Activated effector memory CD4-positive, alpha-beta T cell treated with Interleukin-2 at 50 U/mL for 16 hours (primary cell): ENCODE results near the gene ANTXR1.

Source experiments
- DNase-seq: peaks from one replicate; pipeline ENCODE4 v3.0.0-alpha.2; 2020

The ANTXR1 gene

DNA sequence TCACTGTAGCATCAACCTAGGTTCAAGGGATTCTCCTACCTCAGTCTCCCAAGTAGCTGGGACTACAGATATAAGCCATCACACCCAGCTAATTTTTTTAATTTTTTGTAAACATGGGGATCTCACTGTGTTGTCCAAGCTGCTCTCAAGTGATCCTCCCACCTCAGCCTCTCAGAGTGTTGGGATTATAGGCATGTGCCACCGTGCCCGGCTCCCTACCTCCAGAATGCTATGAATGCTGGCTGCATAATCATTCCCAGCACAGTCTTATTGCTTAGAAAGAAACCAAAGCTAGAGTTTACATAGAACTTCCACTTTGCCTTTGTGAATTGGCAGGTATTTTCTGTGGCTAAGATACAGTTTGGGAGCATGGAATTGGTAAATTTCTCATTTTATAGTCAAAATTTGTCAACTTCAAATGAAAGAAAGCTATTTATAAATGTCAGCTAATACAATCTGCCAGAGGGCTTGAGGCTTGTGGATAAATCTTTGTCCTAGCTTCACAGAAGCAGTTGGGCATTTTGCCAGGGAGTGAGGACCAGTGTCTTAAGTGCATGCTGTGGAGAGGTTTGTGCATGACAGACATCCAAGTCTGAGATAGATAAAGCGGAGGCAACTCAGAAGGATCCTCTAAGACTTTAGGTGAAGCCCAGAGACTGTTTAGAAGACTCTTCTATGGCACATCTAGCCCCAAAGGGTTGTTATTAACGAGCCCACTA, 175.4 kb downstream of the ANTXR1 start:
- DNase-seq: no peak

DNA sequence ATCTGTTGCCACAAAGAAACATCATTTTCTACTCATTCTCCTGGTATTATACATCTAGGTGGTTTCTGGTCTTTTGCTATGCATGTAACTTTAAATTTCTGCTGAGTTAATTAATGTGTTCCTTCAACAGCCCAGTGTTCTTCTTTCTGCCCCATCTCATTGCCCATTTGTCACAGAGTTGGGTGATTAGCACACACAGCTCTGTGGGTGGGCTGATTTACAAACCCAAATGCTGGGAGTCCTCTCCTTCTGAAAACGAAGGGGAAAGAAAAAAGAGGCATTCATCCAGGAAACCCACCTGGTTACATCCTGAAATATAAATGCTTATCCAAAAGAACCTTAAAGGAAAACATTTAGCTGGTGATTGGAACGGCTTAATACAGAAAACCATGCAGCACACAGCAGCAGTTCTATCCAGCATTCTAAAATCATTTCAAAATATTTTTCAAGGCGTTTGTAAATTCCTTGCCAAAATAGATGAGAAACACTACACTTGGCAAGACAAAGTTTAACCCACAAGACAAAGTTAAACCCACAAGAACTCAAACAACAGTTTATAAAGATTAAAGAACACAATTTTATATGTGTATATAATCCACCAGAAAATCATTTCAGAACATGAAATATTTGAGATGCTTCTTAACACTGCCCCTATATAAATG, 177.9 kb downstream of the ANTXR1 start:
- DNase-seq: no peak

DNA sequence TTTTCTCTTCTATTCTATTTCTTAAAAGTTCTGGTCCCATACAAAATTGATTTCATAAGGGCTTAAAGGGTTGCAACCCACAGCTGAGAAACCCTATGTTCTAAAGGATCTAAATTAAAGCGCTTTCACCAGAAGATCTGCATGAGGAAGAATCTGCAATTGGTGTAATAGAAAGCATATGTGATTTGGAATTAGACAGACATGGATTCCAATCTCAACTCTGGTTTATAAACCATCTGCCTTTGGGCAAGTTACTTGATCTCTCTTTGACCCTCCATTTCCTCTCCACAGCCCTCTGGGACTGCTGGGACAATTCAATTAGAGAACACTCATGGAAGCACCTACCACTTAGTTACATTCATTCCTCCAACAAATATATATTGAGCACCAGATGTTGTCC, 178.7 kb downstream of the ANTXR1 start:
- DNase-seq: no peak

DNA sequence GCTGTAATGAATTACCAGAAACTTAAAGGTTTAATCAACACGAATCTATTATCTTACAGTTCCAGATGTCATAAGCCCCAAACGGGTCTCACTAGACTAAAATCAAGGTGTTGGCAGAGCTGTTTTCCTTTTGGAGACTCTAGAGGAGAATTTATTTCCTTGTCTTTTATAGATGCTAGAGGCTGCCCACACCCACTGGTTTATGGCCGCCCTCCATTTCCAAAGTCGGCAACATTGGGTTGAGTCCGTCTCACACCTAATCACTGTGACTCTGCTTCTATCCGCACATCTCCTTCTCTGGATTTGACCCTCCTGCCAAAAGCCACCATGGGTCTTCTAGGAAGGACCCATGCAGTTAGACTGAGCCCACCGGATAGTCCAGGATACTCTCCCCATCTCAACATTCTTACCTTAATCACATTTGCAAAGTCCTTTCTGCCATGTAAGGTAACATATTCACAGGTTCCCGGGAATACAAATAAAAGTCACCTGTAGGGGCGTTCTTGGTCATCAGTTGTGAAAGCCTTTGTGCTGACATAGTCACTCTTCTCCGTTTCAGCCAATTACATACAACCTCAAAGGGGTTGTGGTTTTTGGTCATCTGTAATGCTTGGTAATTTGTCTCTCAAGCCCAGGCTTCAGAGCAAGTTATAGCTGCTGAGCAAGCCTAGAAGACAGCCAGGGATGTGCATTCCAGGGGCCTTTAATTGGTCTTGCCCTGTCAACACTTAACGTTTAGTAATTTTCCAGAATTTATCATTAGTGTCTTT, 179.4 kb downstream of the ANTXR1 start:
- no peak for DNase-seq

DNA sequence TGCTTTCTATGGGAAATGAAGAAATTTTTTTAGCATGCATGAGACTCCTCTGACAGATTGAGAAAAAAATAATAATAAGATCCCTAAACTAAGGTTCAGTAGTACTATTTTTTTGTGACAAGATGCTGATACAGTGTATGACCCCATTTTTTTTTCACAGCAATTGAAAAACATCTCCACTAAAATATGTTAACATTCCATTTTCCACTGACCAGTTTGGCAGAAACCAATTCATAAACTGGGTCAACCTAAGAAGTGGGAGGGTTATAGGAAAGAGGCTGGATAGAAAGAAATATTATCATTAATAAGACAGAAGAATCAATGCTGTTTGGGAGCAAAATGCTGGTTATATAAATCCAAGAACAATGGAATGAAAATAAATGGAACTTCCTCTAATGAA, 182.7 kb downstream of the ANTXR1 start:
- DNase-seq: no peak

DNA sequence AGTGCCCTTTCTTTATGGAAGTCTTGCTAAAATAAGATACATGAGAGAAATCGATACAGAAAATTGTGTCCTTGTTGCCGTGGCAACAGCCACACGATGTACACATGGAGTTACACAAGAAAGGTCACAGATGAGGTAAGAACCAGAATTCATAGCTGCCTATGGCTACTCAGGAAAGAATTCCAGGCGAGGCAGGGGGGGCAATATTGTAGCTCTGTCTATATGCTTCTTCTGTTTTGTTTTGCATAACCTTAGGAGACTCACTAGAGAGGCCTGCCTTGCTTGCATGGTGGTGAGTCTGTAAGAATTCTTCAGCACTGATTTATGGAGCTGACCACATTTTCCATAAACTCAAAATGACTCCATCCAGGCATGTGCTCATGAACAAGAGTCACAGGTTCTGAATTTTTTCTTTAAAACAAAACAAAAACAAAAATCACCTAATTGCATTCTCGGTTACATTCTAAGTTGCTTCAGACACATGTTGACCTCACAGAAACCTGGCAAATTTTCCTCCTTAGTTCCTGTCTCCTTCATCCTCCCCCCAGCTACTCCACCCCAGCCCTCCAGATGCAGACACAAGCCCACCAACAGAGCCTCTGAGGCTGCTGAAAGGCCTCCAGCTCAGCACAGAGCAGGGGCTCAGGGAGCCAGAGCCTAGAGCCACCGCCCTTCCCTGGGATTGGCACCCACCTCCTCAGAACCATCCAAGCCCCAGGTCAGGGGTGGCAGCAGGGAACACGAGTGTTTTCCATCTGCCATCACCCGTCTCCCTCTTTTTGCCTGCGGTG, 183.5 kb downstream of the ANTXR1 start:
- no peak for DNase-seq

DNA sequence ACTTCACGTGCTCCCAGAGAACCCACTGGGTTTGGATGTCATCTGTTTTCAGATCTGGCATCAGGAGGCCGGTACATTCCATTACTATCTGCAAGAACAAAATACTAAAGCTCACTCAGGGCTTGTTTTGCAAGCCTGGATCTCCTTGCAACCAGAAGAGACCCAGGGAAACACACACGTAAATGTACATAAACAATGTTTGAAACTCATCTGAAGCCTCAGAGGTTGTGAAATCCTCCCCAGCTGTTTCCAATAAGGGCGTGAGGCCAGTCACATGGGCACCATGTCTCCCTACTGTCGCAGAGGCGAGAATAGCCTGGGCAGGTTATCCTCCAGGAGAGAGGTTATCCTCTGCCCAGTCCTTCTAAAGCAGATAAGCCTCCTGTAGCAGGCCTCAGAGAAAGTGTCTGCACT, 187.1 kb downstream of the ANTXR1 start:
- DNase-seq: no peak

DNA sequence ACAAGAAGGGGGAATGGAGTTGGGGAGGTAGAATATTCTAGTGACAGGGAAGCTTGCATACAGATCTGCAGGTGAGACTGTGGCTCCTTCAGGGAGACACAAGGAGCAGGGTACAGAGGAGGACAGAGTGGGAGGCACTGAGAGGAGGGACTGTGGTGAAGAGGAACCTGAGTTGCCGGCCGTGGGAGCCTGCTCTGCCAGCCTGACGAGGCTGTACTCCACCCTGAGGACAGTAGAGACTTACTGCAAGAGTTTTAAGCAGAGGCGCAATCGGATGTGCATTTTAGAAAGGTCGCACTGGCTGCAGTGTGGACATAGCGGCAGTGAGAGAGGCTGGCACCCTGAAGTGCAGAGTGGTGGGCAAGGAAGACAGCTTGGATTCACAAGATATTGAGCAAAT, 188.3 kb downstream of the ANTXR1 start:
- DNase-seq: no peak

DNA sequence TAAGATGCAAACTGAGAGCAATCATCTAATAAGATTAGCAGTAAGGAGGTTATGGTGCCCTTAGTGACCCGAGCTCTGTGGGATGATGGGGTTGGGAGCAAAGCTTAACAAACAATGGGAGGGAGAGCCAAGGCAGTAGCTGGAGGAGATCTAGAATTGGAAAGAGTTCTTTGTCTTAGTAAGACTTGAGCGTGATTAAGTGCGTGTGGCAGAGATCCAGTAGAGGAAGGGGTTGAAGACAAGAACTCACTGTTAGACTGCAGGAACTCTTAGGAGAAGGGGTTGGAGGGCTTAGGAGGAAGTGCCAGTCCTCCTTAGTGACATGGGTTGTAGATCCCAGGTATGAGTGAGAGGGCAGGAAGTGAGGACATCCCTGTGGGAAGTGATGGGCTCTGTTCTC, 189.3 kb downstream of the ANTXR1 start:
- DNase-seq: no peak

DNA sequence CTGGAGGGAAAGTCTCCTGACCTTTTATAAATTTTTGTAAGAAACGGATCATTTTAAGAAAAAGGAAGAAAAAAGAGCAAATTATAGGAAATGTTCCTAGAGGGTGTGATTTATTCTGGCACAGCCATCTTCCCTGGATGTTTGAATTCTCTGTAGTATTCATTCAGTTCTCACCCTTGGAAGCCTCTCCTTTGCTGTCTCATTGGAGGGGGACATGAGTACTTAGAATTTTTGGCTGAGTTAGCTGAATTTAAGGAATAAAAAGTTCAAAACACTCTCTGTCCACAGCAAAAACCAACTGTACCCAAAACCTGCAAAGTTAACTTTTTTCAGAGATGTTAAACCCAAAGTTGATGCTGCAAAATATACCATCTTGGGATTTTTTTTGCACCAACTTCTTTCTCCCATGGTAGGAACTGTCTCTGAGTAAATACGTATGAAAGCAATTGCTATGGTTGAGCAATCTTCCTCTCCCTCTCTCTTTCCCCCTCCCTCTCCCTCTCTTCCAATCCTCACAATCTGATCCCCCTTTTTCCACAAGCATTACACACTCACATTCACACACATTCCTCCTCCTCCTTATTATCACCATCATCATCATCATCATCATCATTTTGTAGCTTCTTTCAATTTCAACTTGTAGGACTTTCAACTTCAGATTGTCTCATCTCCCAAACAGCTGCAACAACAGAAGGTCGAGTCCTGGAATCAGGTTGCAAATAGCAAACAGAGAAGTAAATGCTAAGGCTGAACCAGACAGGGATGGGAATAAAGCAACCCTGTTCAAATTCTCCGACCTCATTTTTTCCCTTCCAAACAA, 190.4 kb downstream of the ANTXR1 start:
- no peak for DNase-seq

DNA sequence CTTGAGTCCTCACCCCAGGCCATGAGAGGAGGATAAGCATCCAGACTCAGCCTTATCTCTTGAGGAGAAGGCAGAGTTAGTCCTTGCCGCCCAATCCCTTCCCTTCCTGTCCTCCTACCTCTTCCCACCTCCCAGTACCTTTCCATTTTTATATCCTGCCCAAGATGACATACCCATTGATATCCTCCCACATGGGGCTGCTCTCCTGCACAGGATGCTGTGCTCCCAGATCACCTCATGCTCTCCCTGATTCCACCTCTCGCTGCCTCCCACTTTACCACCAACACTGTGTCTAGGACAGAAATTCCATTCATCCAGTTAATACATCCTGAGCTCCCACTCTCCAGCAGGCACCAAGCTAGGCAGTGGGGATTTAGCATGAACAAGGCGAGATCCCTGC, 191.7 kb downstream of the ANTXR1 start:
- no peak for DNase-seq

DNA sequence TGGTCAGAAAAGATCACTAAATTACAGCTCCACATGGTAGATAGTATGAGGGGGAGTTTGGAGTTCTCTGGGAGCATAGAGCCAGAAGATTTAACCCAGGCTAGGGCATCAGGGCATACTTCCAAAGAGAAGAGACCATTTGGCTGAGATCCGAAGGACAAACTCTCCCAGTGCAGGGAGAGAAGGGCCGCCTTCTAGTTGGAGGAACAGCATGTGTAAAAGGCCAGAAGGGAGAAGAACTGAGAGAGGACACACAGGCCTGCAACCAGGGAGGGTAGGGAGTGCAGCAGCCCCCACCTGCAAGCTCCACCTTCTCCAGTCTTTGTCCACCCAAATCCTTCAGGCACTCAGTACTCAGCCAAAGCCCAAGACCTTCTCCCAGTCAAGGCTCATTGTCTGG, 192.1 kb downstream of the ANTXR1 start:
- no peak for DNase-seq

DNA sequence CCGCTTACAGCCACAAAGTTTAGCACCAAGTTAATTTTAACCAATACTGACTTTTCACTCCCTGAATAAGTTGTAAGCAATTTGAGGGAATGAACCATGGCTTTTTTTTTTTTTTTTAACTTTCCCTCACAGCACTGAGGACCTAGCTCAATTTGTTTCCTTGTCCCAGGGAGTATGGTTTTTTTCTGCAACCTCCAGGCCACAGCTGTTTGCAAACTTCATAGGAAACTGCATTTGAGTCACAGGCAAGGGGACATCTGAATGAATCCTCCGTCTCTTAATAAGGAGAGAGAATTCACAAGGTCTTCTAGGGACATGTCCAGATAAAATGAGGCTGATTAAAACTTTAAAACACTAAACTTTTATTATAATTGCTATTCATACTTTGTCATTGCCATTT, 192.5 kb downstream of the ANTXR1 start:
- DNase-seq: no peak

DNA sequence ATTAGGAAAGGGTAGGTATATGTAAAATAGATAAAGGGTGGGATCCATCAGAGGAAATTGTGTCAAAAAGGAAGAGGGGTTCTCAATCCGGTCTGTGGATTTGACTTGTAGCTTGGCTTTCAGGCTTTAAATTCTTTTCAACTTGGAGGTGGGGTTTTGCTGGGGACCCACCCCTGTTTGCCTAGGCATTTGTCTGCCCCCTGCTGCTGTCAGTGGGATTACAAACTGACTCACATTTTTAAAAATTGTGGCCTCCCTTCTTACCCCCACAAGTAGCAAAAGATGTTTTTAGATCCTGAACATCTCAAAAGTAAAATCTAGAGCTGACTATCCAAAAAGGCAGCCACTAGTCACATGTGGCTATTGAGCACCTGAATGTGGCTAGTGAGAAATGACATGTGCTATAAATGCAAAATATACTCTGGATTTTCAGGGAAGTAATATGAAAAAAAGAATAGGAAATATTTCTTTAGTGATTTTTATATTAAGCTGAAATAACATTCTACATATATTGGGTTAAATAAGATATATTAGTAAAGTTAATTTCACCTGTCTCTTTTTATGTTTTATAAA, 195.1 kb downstream of the ANTXR1 start:
- no peak for DNase-seq

DNA sequence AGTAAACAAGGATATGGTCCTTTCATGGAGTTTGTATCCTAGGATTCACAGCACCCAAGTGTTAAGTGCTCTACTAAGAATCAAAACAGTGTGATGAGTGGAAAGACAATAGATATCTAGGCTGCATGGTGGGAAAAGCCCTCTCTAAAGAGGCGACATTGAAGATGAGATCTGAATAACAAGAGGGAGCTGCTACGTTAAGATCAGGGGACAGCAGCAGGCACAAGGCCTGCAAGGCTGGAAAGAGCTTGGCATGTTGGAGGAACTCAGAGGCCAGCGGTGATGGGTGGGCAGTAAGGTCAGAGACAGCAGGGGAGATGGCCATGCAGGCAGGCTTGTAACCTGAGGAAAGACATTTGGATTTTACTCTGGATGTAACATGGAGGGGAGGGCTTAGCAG, 196.5 kb downstream of the ANTXR1 start:
- DNase-seq: no peak

DNA sequence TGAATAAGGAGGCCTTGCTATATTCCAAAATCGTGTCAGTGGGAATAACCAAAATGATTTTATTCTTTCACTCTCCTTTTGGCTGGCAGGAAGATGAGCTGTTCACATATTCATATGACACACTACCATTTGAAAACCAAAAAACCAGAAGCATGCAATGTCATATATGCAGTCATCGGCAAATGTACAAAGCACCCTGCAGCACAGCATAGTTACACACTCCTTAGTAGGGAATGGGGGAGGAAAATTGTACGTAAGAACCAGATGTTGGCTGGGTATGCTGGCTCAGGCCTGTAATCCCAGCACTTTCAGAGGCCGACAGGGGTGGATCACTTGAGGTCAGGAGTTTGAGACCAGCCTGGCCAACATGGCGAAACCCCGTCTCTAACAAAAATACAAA, 197.4 kb downstream of the ANTXR1 start:
- DNase-seq: no peak

DNA sequence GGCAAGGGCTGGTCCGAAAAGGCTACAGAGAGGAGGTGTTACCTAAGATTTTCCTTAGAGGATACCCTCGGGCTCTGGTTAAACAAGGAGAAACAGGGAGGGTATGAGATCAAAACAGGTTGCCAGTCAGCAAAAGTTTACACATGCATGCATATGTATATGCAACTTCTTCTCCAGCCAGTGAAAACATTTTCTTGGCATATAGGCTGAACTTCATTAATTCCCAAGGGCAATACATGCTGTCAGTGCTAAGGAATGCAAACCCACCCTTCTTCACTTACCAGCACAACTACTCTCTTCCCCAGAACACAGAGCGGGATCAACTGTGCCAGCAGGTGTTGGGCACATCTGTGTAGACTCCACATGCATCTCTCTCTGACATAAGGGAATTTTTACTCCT, 198.1 kb downstream of the ANTXR1 start:
- DNase-seq: no peak

DNA sequence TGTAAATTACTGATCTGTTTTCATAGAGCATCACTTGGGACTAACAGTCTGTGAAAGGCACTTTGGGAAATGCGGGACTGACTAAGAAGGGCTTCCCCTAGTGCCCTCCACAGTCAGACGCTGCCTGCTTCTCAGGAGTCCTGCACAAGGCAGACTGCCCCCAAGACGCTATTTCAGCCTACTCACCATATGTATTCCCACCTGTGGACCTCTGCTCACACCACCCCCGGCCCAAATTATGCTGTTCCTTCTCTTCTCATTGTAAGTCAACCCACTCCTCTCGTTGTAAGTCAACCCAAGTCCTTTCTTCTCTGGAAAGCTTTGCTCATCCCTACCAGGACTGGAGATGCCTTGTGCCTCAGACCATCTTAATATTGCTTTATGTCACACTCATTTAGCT, 198.7 kb downstream of the ANTXR1 start:
- no peak for DNase-seq

DNA sequence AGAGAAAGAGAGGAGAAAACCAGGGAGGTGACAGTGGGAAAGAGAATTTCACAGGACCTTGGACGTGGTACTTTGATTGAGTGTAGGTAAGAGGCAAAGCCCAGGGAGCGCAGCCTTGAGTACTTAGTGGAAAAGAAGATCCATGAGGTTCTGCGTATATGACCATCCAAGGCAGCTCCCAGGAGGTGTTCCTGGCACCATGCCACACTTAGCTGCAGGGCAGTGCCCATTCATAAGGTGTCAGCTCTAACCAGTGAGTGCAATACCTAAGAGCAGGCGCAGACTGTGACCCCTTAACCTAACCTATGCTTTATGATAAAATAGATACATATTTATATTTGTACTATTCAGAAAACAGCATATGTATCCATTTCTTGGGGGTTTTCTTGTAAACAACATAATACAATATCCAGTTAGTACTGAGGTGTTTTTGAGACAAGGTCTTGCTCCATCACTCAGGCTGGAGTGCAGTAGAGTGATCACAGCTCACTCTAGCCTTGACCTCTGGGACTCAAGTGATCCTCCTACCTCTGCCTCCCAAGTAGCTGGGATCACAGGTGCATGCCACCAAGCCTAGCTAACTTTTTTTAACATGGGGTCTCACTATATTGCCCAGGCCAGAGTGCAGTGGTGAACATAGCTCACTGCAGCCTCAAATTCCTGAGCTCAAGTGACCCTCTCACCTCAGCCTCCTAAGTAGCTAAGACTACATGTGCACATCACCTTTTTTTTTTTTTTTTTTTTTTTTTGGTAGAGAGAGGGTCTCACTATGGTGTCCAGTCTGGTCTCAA, 199.5 kb downstream of the ANTXR1 start:
- no peak for DNase-seq

DNA sequence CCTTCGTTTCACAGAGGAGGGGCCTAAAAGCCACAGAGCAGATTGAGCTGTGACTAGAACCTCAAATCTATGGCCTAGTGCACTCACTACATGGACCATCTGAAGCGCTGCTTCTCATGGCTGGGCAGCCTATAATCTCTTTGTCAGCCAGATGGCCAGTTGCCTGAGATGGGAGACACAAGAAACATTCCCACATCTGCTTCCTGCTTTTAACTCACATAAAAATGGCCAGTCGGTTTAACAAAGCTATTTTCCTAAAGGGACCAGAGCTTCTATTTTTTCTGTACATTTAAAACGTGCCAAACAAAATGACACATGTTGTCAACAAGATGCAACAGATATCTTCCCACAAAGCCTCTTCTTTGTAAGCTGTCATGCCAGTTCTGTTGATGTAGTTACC, 200.2 kb downstream of the ANTXR1 start:
- no peak for DNase-seq

DNA sequence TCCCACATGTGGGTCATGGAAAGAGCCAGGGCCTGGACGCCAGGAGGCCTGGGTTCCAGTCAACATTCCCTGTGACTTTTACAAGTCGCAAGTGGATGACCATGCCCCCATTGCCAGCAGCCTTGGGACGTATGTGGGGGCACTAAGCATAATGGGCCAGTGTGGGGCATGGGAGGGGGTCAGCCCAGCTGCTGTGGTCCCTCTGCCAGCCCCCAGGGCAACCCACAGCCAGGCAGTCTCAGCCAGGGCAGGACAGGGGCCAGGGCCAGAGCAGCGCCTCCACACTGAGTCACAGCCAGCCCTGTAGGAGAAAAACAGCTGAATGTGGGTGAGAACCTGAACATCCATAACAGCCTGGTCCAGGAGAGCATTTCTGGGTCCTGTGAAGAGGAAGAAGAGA, 200.8 kb downstream of the ANTXR1 start:
- no peak for DNase-seq
